ENCODE data around the gene PDE8B. TPM values are rescaled to one million over a fixed set of nuclear protein-coding genes. Genes with fewer than 3 reads are reported as not detected.

The PDE8B gene
- total and polyA plus RNA-seq, 2 experiments from 2014 or later = 0.45 to 0.91 TPM

DNA sequence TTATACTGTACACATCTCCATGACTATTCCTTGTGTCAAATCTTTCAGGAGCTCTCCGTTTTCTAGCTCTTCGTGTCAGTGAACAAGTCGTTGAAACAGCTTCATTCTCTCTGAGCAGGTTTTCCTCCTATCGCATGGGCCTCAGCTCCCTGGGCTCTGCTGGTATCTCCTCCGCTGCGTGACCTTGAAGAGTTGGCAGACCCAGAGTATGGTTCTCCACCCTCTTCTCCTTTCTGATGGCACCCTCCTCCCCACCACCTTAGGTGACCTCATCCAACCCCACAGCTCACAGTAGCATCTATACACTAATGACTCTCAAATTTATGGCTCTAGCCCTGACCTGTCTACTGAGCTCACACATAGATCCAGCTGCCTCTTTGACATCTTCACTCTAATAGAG, 36.0 kb upstream of the PDE8B start (continued):
- no peak for TF ChIP-seq STAT1 (IDR thresholded peaks at IDR 0.05; ENCODE audit: unreplicated experiment)

DNA sequence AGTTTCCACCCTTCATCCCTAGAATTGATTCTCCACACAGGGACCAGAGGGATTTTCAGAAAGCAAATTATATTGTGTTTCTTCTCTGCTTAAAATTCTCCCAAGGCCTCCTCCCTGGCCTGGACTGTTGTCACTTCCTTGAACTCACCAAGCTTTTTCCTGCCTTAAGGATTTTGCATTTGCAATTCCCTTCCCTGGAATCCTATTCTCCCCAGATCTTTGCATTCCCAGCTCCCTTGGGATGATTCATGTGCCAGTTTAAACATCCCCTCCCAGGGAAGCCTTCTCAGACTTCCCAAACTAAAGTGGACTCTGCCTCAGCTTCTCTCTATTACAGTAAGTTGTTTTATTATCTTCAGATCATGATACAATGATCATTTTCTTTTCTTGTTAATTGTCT, 35.2 kb upstream of the PDE8B start:
- H3K9me2 ChIP-seq (ENCODE audit: insufficient read depth) = no peaks in the 10 kb centered on the region; the same call in 1 of the 2 replicates
- H3K4me3 Mint-ChIP-seq = no peak overlapping the region
- peaks cover 5% of the 10 kb centered on the region for H3K4me1 ChIP-seq (ENCODE audit: insufficient read depth)
- no peaks in the 10 kb centered on the region for H3K79me2 ChIP-seq (replicated peaks; ENCODE audit: insufficient read depth)
- H3K27ac Mint-ChIP-seq = no peak overlapping the region
- peaks cover 16% of the 10 kb centered on the region for H3K27me3 ChIP-seq (ENCODE audit: insufficient read depth)
- no peak overlapping the region for H2AFZ ChIP-seq
- peaks cover 9% of the 10 kb centered on the region for H3K27me3 Mint-ChIP-seq (ENCODE audit: insufficient read depth, low read depth, poor library complexity)
- TF ChIP-seq STAT1 (IDR thresholded peaks at IDR 0.05; ENCODE audit: unreplicated experiment) (no peak), CTCF (conservative IDR thresholded peaks at IDR 0.05; ENCODE audit: low read depth in 2 of 2) (no peak), ZNF114 (CRISPR knock-in tag; IDR thresholded peaks at IDR 0.05) (no peak), EZH2 (IDR thresholded peaks at IDR 0.05; ENCODE audit: low read depth, unreplicated experiment) (no peak), ZNF462 (CRISPR knock-in tag; IDR thresholded peaks at IDR 0.05) (no peak), POLR2AphosphoS5 (IDR thresholded peaks at IDR 0.05; ENCODE audit: low read depth) (no peak), JUNB (IDR thresholded peaks at IDR 0.05; ENCODE audit: unreplicated experiment) (no peak), NANOG (IDR thresholded peaks at IDR 0.05; ENCODE audit: borderline replicate concordance) (no peak), CREB1 (CRISPR knock-in tag; IDR thresholded peaks at IDR 0.05; ENCODE audit: low read depth) (no peak), ETS1 (IDR thresholded peaks at IDR 0.05) (no peak), ZNF331 (CRISPR knock-in tag; IDR thresholded peaks at IDR 0.05; ENCODE audit: low read depth) (no peak), EZH2phosphoT487 (IDR thresholded peaks at IDR 0.05; ENCODE audit: unreplicated experiment) (no peak)
- TF ChIP-seq, protein P1, sequence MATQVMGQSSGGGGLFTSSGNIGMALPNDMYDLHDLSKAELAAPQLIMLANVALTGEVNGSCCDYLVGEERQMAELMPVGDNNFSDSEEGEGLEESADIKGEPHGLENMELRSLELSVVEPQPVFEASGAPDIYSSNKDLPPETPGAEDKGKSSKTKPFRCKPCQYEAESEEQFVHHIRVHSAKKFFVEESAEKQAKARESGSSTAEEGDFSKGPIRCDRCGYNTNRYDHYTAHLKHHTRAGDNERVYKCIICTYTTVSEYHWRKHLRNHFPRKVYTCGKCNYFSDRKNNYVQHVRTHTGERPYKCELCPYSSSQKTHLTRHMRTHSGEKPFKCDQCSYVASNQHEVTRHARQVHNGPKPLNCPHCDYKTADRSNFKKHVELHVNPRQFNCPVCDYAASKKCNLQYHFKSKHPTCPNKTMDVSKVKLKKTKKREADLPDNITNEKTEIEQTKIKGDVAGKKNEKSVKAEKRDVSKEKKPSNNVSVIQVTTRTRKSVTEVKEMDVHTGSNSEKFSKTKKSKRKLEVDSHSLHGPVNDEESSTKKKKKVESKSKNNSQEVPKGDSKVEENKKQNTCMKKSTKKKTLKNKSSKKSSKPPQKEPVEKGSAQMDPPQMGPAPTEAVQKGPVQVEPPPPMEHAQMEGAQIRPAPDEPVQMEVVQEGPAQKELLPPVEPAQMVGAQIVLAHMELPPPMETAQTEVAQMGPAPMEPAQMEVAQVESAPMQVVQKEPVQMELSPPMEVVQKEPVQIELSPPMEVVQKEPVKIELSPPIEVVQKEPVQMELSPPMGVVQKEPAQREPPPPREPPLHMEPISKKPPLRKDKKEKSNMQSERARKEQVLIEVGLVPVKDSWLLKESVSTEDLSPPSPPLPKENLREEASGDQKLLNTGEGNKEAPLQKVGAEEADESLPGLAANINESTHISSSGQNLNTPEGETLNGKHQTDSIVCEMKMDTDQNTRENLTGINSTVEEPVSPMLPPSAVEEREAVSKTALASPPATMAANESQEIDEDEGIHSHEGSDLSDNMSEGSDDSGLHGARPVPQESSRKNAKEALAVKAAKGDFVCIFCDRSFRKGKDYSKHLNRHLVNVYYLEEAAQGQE (IDR thresholded peaks at IDR 0.05; ENCODE audit: unreplicated experiment) = no peak
- H3K9me3 Mint-ChIP-seq = no peaks in the 10 kb centered on the region
- H3K4me2 ChIP-seq = no peak overlapping the region
- no peaks in the 10 kb centered on the region; the same call in 1 of the 2 replicates for H4K20me1 ChIP-seq (replicated peaks; ENCODE audit: insufficient read depth)
- H3K4me3 ChIP-seq = no peak overlapping the region
- H3K36me3 Mint-ChIP-seq (ENCODE audit: low read depth) = no peaks in the 10 kb centered on the region
- H3K36me3 ChIP-seq (ENCODE audit: insufficient read depth) = no peaks in the 10 kb centered on the region
- DNase-seq (ENCODE audit: low spot score) (peak; percentile 37), ATAC-seq (no peak)
- H3F3A ChIP-seq (replicated peaks; ENCODE audit: low read depth) = no peaks in the 10 kb centered on the region
- H3K4me1 Mint-ChIP-seq = no peaks in the 10 kb centered on the region
- no peak overlapping the region for H3K27ac ChIP-seq (ENCODE audit: low read depth)

All from GM23338 (cell line).